ENCODE measurements around the gene PRF1. TPM values are rescaled to one million over a fixed set of nuclear protein-coding genes. Genes with fewer than 3 reads are reported as not detected.

Gene PRF1
- total and polyA plus RNA-seq, 2 of the 13 experiments (the other 11 are each of a cell fraction or from before 2014, with no cell fraction given), result 1.00 to 1.4 TPM

DNA sequence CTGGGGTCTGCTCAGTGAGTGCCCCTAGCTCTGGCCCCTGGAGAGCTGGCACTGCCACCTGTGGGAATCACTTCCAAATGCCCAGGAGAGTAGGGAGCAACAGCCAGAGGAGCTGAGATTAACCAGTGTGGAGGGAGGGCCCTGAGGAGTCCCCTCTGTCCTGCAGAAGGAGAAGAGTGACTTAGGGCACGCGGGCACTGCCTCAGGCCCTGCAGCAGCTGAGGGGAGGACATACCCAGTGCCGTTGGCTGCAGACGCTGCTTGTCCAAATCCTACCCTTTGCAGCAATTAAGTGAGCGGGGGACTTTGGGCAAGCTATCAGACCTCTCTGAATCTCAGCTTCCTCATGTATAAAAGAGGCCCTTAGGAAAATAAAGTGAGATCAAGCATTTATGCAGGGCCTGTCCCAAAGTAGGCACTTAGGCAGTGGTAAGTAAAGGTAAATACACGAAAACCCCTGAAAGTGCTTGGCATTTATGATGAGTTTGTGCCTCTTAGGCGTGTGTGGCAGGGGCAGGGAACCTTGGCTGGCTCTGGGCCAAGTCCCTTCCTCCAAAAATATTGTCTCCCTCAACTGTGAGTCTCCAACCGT, 16.9 kb downstream of the PRF1 start:
- H3K79me2 ChIP-seq (ENCODE audit: insufficient read depth, low read length), result no peaks in the 10 kb centered on the region
- CTCF ChIA-PET (ENCODE audit: low intra/inter-chr PET ratio, low total read pairs), result no interaction called here
- no peak overlapping the region for H3K4me3 ChIP-seq (replicated peaks in 1 of 3; ENCODE audit: insufficient read depth in 1 of 3, low read depth in 2 of 3, low read length in 3 of 3)
- H3K27ac ChIP-seq (ENCODE audit: extremely low read length, insufficient read depth, low read length), result no peak overlapping the region
- no peaks in the 10 kb centered on the region for H3K36me3 ChIP-seq (replicated peaks in 1 of 2; ENCODE audit: control insufficient read depth in 1 of 2, insufficient read depth in 2 of 2, low read length in 2 of 2)
- no peak overlapping the region for H2AFZ ChIP-seq (ENCODE audit: low read length)
- intact Hi-C loops (cut with micrococcal nuclease; ENCODE audit: unreplicated experiment), result no loop called here
- no peak for DNase-seq (ENCODE audit: low spot score)
- peaks cover 0 to 3% of the 10 kb centered on the region in 2 experiments; a peak in 2 of 5 replicates for H3K27me3 ChIP-seq (ENCODE audit: control insufficient read depth in 1 of 2, insufficient read depth in 2 of 2, low read length in 2 of 2)
- BruUV-seq (replicated peaks), result no TSS peak
- 49% methylated on average over 8 of the region's 8 CpGs for WGBS (ENCODE audit: low lambda C conversion rate)
- H4K20me1 ChIP-seq (ENCODE audit: insufficient read depth, low read length), result no peaks in the 10 kb centered on the region
- ATAC-seq, result no peak
- H3K9me3 ChIP-seq (ENCODE audit: low read length), result no peaks in the 10 kb centered on the region
- FAIRE-seq, result no peak
- H3K9ac ChIP-seq (ENCODE audit: insufficient read depth, low read depth, low read length), result no peak overlapping the region
- no peak overlapping the region for H3K4me2 ChIP-seq (ENCODE audit: low read depth, low read length)
- in situ Hi-C loops (cut with HindIII; ENCODE audit: extremely low pct_ligation_motif_present, low pct_unique_long_range_greater_than_20kb), result no loop called here
- POLR2A ChIA-PET, result no interaction called here
- H3K4me1 ChIP-seq (ENCODE audit: insufficient read depth, low read length), result no peaks in the 10 kb centered on the region
- TF ChIP-seq ZNF160 (CRISPR knock-in tag; IDR thresholded peaks at IDR 0.05) (no peak), ZNF629 (CRISPR knock-in tag; conservative IDR thresholded peaks at IDR 0.05) (no peak), ZNF101 (CRISPR knock-in tag; IDR thresholded peaks at IDR 0.05; ENCODE audit: borderline replicate concordance, low read depth) (no peak), ZNF343 (CRISPR knock-in tag; IDR thresholded peaks at IDR 0.05) (no peak), ZKSCAN1 (IDR thresholded peaks at IDR 0.05; ENCODE audit: low read length) (no peak), ZBTB7B (CRISPR knock-in tag; IDR thresholded peaks at IDR 0.05) (no peak), MIXL1 (CRISPR knock-in tag; IDR thresholded peaks at IDR 0.05) (no peak), SNAPC2 (CRISPR knock-in tag; IDR thresholded peaks at IDR 0.05) (no peak), HOXA3 (CRISPR knock-in tag; IDR thresholded peaks at IDR 0.05) (no peak), ADNP (CRISPR knock-in tag; IDR thresholded peaks at IDR 0.05) (no peak), MATR3 (CRISPR knock-in tag; IDR thresholded peaks at IDR 0.05) (no peak), TAF15 (IDR thresholded peaks at IDR 0.05; ENCODE audit: low read depth, low read length, poor library complexity, severe bottlenecking) (no peak), PAX8 (CRISPR knock-in tag; IDR thresholded peaks at IDR 0.05; ENCODE audit: borderline replicate concordance) (no peak)
- TF ChIP-seq, protein P1, sequence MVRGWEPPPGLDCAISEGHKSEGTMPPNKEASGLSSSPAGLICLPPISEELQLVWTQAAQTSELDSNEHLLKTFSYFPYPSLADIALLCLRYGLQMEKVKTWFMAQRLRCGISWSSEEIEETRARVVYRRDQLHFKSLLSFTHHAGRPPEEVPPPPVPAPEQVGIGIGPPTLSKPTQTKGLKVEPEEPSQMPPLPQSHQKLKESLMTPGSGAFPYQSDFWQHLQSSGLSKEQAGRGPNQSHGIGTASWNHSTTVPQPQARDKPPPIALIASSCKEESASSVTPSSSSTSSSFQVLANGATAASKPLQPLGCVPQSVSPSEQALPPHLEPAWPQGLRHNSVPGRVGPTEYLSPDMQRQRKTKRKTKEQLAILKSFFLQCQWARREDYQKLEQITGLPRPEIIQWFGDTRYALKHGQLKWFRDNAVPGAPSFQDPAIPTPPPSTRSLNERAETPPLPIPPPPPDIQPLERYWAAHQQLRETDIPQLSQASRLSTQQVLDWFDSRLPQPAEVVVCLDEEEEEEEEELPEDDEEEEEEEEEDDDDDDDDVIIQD (CRISPR knock-in tag; IDR thresholded peaks at IDR 0.05; ENCODE audit: low read depth), result no peak
- TF ChIP-seq, protein P2, sequence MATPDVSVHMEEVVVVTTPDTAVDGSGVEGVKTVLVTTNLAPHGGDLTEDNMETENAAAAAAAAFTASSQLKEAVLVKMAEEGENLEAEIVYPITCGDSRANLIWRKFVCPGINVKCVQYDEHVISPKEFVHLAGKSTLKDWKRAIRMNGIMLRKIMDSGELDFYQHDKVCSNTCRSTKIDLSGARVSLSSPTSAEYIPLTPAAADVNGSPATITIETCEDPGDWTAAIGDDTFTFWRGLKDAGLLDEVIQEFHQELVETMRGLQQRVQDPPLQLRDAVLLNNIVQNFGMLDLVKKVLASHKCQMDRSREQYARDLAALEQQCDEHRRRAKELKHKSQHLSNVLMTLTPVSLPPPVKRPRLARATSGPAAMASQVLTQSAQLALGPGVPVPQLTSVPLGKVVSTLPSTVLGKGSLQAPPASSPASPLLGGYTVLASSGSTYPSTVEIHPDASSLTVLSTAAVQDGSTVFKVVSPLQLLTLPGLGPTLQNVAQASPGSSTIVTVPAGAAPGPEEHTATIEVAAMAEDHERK (CRISPR knock-in tag; IDR thresholded peaks at IDR 0.05; ENCODE audit: low read depth), result no peak
- TF ChIP-seq, protein P3, sequence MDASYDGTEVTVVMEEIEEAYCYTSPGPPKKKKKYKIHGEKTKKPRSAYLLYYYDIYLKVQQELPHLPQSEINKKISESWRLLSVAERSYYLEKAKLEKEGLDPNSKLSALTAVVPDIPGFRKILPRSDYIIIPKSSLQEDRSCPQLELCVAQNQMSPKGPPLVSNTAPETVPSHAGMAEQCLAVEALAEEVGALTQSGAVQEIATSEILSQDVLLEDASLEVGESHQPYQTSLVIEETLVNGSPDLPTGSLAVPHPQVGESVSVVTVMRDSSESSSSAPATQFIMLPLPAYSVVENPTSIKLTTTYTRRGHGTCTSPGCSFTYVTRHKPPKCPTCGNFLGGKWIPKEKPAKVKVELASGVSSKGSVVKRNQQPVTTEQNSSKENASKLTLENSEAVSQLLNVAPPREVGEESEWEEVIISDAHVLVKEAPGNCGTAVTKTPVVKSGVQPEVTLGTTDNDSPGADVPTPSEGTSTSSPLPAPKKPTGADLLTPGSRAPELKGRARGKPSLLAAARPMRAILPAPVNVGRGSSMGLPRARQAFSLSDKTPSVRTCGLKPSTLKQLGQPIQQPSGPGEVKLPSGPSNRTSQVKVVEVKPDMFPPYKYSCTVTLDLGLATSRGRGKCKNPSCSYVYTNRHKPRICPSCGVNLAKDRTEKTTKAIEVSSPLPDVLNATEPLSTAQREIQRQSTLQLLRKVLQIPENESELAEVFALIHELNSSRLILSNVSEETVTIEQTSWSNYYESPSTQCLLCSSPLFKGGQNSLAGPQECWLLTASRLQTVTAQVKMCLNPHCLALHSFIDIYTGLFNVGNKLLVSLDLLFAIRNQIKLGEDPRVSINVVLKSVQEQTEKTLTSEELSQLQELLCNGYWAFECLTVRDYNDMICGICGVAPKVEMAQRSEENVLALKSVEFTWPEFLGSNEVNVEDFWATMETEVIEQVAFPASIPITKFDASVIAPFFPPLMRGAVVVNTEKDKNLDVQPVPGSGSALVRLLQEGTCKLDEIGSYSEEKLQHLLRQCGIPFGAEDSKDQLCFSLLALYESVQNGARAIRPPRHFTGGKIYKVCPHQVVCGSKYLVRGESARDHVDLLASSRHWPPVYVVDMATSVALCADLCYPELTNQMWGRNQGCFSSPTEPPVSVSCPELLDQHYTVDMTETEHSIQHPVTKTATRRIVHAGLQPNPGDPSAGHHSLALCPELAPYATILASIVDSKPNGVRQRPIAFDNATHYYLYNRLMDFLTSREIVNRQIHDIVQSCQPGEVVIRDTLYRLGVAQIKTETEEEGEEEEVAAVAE (CRISPR knock-in tag; IDR thresholded peaks at IDR 0.05; ENCODE audit: borderline replicate concordance), result no peak
- TF ChIP-seq, protein P4, sequence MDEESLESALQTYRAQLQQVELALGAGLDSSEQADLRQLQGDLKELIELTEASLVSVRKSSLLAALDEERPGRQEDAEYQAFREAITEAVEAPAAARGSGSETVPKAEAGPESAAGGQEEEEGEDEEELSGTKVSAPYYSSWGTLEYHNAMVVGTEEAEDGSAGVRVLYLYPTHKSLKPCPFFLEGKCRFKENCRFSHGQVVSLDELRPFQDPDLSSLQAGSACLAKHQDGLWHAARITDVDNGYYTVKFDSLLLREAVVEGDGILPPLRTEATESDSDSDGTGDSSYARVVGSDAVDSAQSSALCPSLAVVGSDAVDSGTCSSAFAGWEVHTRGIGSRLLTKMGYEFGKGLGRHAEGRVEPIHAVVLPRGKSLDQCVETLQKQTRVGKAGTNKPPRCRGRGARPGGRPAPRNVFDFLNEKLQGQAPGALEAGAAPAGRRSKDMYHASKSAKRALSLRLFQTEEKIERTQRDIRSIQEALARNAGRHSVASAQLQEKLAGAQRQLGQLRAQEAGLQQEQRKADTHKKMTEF (CRISPR knock-in tag; IDR thresholded peaks at IDR 0.05), result no peak
